ENCODE data around the gene ZNF500. TPM values are rescaled to one million over a fixed set of nuclear protein-coding genes. Genes with fewer than 3 reads are reported as not detected.

ZNF500 gene
- total and polyA plus RNA-seq, 2 of the 4 experiments (the other 2 are of a cell fraction), result 4.5 to 5.9 TPM

GRCh38 chr16:4750896-4751295 lies 16.1 kb downstream of the ZNF500 start:
- Histone ChIP-seq H2BK5ac (ENCODE audit: low read depth, low read length, poor library complexity, severe bottlenecking) (no peak overlapping the region), H3K9ac (ENCODE audit: low read depth, low read length) (no peak overlapping the region), H4K91ac (ENCODE audit: insufficient read depth, low read depth, low read length) (no peak overlapping the region), H3K79me1 (ENCODE audit: low read depth in 1 of 2, low read length in 2 of 2) (peaks cover 5 to 8% of the 10 kb centered on the region in 2 experiments; a peak in 3 of 4 replicates), H3K4ac (ENCODE audit: low read depth, low read length) (no peak overlapping the region), H2AK9ac (replicated peaks; ENCODE audit: low read depth, low read length, poor library complexity) (no peak overlapping the region), H3K4me2 (ENCODE audit: low read depth, low read length) (no peak overlapping the region), H3K4me3 (ENCODE audit: insufficient read depth, low read depth, low read length) (no peak overlapping the region), H3K27ac (ENCODE audit: insufficient read depth, low read length) (no peak overlapping the region), H3K18ac (ENCODE audit: low read depth, low read length) (no peak overlapping the region), H2BK20ac (ENCODE audit: low read depth, low read length) (no peak overlapping the region), H3K14ac (replicated peaks; ENCODE audit: low read depth, low read length) (no peak overlapping the region), H2BK120ac (ENCODE audit: low read depth, low read length) (no peak overlapping the region), H4K5ac (ENCODE audit: low read depth, low read length) (no peak overlapping the region), H3K23ac (ENCODE audit: low read depth, low read length) (no peak overlapping the region), H2AK5ac (ENCODE audit: low read depth, low read length) (no peak overlapping the region), H3K9me3 (ENCODE audit: control insufficient read depth, insufficient read depth, low read length) (peaks cover 4% of the 10 kb centered on the region), H3K36me3 (ENCODE audit: control insufficient read depth, insufficient read depth, low read length) (peaks cover 44% of the 10 kb centered on the region), H2BK15ac (ENCODE audit: low read depth, low read length) (no peak overlapping the region), H3K4me1 (ENCODE audit: control insufficient read depth, insufficient read depth, low read length) (no peaks in the 10 kb centered on the region), H4K8ac (ENCODE audit: low read depth in 2 of 2, low read length in 2 of 2) (no peak overlapping the region), H3K27me3 (ENCODE audit: control insufficient read depth, insufficient read depth, low read length) (no peaks in the 10 kb centered on the region), H2AFZ (replicated peaks; ENCODE audit: low read length, poor library complexity) (no peak overlapping the region), H3K9me1 (ENCODE audit: insufficient read depth, low read length) (no peaks in the 10 kb centered on the region), H3K56ac (ENCODE audit: extremely low read depth, insufficient read depth, low read length) (no peak overlapping the region), H4K20me1 (ENCODE audit: insufficient read depth, low read length) (peaks cover 5% of the 10 kb centered on the region; the same call in 1 of the 2 replicates)
- ChIA-PET CTCF (no interaction called here), POLR2A (ENCODE audit: unreplicated experiment) (no interaction called here)
- no peak for ATAC-seq (ENCODE audit: low read depth)
- DNase-seq, result no peak
- no peak for TF ChIP-seq FOS (IDR thresholded peaks at IDR 0.05; ENCODE audit: low read depth, low read length)
- TF ChIP-seq CTCF (conservative IDR thresholded peaks at IDR 0.05; ENCODE audit: low read depth, low read length), result no peak
- TF ChIP-seq RAD21 (IDR thresholded peaks at IDR 0.05; ENCODE audit: low read length), result no peak
- TF ChIP-seq MAZ (IDR thresholded peaks at IDR 0.05; ENCODE audit: borderline replicate concordance, low read depth, low read length), result no peak
- TF ChIP-seq ELK1 (IDR thresholded peaks at IDR 0.05; ENCODE audit: borderline replicate concordance, low read depth, low read length), result no peak
- TF ChIP-seq SMC3 (IDR thresholded peaks at IDR 0.05; ENCODE audit: low read depth, low read length), result no peak
- intact Hi-C loops (cut with micrococcal nuclease) (no loop called here), dilution Hi-C loops (cut with HindIII; ENCODE audit: low sequenced_read_pairs, unreplicated experiment) (no loop called here), in situ Hi-C loops (cut with MboI; ENCODE audit: low sequenced_read_pairs) (no loop called here)
- WGBS, 2 experiments (ENCODE audit: extremely low coverage in 2 of 2, insufficient read length in 1 of 2), result 83% methylated on average over 1 of the region's 8 CpGs; no CpG with 5 or more reads in 1 of the 2 experiments
- BruUV-seq (replicated peaks), result no TSS peak
